ENCODE results near the gene ADRA2A. TPM values are rescaled to one million over a fixed set of nuclear protein-coding genes. Genes with fewer than 3 reads are reported as not detected.

The ADRA2A gene
- polyA plus RNA-seq, 1 donor = 5.4 TPM

DNA sequence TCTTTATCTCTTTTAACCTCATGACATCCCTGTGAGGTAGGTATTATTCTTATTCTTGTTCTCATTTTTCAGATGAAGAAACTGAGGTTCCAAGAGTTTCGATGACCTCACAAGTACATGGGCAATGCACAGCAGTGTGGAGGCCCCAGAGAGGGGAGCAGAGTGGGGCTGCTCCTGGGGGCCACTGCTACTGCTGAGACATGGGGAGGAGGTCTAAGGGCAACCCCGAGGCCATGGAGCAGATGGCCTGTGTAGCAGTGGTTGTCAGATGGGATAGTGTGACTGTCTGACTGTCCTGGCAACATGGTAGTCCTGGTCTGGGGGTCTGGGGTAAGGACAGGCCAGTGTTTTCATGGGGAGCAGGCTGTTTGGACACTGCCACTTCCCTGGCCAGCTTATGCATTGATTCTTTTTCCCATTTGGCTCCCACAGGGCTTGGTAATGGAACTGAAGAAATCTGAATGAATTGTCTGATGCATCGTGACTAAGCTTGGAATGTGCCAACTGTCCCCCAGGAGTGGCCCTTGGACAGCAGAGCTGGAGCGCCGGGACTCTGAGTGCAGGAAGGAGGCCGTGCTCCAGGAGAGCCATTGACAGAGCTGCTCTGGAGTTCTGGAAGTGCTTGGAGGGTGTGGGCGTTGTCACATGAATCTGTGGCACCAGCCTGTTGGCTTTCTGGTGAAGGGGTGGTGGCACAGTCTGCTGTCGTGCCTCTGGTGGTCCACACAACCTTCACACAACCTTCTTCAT lies 40.9 kb downstream of the ADRA2A start:
- H3K4me1 ChIP-seq (ENCODE audit: control insufficient read depth, insufficient read depth, low read length) = no peaks in the 10 kb centered on the region
- H3K4me3 ChIP-seq (ENCODE audit: low read length) = no peak overlapping the region
- H3K36me3 ChIP-seq (ENCODE audit: control insufficient read depth, insufficient read depth, low read length) = no peaks in the 10 kb centered on the region
- DNase-seq = no peak
- H3K27ac ChIP-seq (ENCODE audit: low read length) = no peak overlapping the region
- H3K9me3 ChIP-seq (ENCODE audit: control insufficient read depth, low read depth, low read length) = no peaks in the 10 kb centered on the region
- H3K27me3 ChIP-seq (ENCODE audit: control insufficient read depth, insufficient read depth, low read length) = no peaks in the 10 kb centered on the region
- WGBS (ENCODE audit: insufficient coverage, low lambda C conversion rate) = no CpG with 5 or more reads among the region's 8 CpGs

DNA sequence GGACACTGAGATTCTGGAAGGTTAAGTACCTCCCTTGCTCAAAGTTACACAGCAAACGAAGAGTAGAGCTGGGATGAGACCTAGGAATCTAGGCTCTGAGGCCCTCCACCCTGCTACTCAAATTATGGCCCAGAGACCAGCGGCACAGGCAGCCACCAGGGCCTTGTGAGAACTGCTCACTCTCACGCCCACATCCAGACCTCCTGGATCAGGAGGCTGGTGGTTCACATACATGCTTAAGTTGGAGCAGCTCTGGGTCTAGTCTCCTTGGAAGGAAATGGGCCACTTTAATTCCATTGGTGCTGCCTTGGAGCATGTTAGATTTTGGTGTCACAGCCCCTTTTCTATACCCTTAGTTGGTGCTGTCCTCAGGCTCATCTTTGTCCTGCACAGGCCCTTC lies 41.9 kb downstream of the ADRA2A start:
- H3K4me1 ChIP-seq (ENCODE audit: control insufficient read depth, insufficient read depth, low read length) = no peaks in the 10 kb centered on the region
- H3K9me3 ChIP-seq (ENCODE audit: control insufficient read depth, low read depth, low read length) = no peaks in the 10 kb centered on the region
- no peaks in the 10 kb centered on the region for H3K27me3 ChIP-seq (ENCODE audit: control insufficient read depth, insufficient read depth, low read length)
- H3K27ac ChIP-seq (ENCODE audit: low read length) = no peak overlapping the region
- no peaks in the 10 kb centered on the region for H3K36me3 ChIP-seq (ENCODE audit: control insufficient read depth, insufficient read depth, low read length)
- DNase-seq = no peak
- WGBS (ENCODE audit: insufficient coverage, low lambda C conversion rate) = no CpG with 5 or more reads among the region's 3 CpGs
- H3K4me3 ChIP-seq (ENCODE audit: low read length) = no peak overlapping the region

DNA sequence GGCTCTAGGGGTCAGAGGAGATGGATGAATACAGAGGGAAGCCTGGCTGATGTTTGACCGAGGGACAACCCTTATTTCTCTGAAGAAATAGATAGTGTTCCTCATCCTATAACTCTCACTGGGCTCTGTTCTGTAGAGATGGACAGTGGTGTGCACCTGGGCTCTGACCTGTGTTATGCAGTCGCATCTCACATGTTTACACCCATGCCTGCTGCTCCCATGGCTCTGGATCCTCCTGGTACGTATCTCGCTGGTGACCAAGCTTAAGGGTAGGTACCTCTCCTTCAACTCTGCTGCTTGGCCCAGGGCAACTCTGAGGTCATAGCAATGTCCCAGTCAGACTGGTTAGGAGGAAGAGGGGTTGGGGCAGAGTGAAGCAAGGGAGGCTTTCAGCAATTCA lies 42.8 kb downstream of the ADRA2A start:
- no peak for DNase-seq
- Histone ChIP-seq H3K27me3 (ENCODE audit: control insufficient read depth, insufficient read depth, low read length) (no peaks in the 10 kb centered on the region), H3K27ac (ENCODE audit: low read length) (no peak overlapping the region), H3K4me1 (ENCODE audit: control insufficient read depth, insufficient read depth, low read length) (no peaks in the 10 kb centered on the region), H3K4me3 (ENCODE audit: low read length) (no peak overlapping the region), H3K36me3 (ENCODE audit: control insufficient read depth, insufficient read depth, low read length) (no peaks in the 10 kb centered on the region), H3K9me3 (ENCODE audit: control insufficient read depth, low read depth, low read length) (no peaks in the 10 kb centered on the region)
- no CpG with 5 or more reads among the region's 4 CpGs for WGBS (ENCODE audit: insufficient coverage, low lambda C conversion rate)

DNA sequence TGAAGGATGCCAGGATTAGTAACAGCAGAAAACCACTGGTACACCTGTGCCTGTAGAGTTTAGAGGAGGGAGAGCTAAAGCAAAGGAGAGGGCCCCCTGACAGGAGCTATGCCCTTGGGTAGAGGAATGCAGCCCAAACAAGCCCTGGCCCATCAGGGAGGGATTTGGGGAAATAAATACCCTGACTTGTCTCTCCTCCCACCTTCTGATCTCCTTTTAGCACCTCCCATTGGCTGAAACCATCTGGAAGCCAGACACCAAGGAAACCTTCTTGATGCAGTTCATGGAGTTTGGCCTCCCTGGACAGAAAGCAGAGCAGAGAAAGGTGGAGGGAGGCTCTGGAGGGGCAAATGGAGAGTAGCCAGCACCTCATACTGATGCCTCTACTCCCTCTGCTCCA lies 45.3 kb downstream of the ADRA2A start:
- no peak for DNase-seq
- Histone ChIP-seq H3K9me3 (ENCODE audit: control insufficient read depth, low read depth, low read length) (no peaks in the 10 kb centered on the region), H3K4me3 (ENCODE audit: low read length) (no peak overlapping the region), H3K36me3 (ENCODE audit: control insufficient read depth, insufficient read depth, low read length) (no peaks in the 10 kb centered on the region), H3K27ac (ENCODE audit: low read length) (no peak overlapping the region), H3K4me1 (ENCODE audit: control insufficient read depth, insufficient read depth, low read length) (no peaks in the 10 kb centered on the region), H3K27me3 (ENCODE audit: control insufficient read depth, insufficient read depth, low read length) (no peaks in the 10 kb centered on the region)

DNA sequence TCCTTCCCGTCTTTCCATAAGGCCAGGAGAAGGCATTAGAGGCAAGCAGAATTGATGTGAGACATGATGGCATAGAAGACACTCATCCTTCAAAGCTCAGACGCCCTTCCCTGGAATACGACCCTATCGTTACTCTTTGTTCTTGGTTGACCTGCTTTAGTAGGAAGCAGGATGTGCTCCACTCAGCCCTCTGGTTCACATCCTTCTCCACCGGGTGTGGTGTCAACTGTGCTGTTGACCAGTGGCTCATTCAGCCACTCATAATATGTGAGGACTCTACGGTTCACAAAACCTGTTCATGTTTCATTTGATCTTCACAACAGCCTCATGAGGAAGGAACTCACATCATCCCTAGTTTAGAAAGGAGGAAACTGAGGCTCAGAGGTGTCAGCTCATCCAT lies 47.1 kb downstream of the ADRA2A start:
- no peak for DNase-seq
- H3K4me1 ChIP-seq (ENCODE audit: control insufficient read depth, insufficient read depth, low read length) = no peaks in the 10 kb centered on the region
- no peaks in the 10 kb centered on the region for H3K9me3 ChIP-seq (ENCODE audit: control insufficient read depth, low read depth, low read length)
- H3K4me3 ChIP-seq (ENCODE audit: low read length) = no peak overlapping the region
- no peak overlapping the region for H3K27ac ChIP-seq (ENCODE audit: low read length)
- 92% methylated on average over 2 of the region's 6 CpGs for WGBS (ENCODE audit: insufficient coverage, low lambda C conversion rate)
- no peaks in the 10 kb centered on the region for H3K27me3 ChIP-seq (ENCODE audit: control insufficient read depth, insufficient read depth, low read length)
- H3K36me3 ChIP-seq (ENCODE audit: control insufficient read depth, insufficient read depth, low read length) = no peaks in the 10 kb centered on the region

DNA sequence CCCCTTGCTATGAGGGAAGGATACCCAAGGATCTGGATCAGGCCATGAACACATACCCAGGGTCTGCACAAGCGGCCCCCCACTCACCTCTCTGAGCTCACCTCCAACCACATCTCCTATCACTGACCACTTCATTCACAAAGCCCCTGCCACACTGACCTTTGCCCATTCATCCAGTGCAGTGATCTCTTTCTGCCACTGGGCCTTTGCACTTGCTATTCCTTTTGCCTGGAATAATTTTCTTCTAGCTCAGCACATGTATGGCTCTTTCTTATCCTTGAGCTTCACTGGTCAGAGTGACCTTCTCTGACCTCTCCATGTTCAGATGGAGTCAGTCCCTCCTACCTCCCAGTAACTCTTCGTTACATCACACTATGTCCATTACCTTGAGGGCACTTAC lies 48.3 kb downstream of the ADRA2A start:
- no peaks in the 10 kb centered on the region for H3K4me1 ChIP-seq (ENCODE audit: control insufficient read depth, insufficient read depth, low read length)
- no peak for DNase-seq
- H3K9me3 ChIP-seq (ENCODE audit: control insufficient read depth, low read depth, low read length) = no peaks in the 10 kb centered on the region
- WGBS (ENCODE audit: insufficient coverage, low lambda C conversion rate) = no CpG with 5 or more reads among the region's 2 CpGs
- no peak overlapping the region for H3K27ac ChIP-seq (ENCODE audit: low read length)
- H3K36me3 ChIP-seq (ENCODE audit: control insufficient read depth, insufficient read depth, low read length) = no peaks in the 10 kb centered on the region
- H3K27me3 ChIP-seq (ENCODE audit: control insufficient read depth, insufficient read depth, low read length) = no peaks in the 10 kb centered on the region
- no peak overlapping the region for H3K4me3 ChIP-seq (ENCODE audit: low read length)

DNA sequence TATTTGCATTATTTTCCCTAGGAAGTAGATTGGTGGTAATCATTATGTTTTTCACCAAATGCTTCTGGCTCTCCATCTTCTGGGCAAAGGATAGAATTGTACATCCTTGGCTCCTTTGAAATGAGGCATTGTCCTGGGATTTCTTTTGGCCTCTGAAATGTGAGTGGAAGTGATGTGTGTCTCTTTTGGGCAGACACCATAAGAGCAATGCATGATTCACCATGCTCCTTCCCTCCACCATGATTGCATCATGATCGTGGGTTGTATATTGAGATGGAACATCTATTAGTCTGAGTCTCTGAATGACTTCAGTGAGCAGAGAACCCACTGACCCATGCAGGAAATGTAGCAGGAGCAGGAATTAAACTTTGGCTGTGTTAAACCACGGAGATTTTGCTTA lies 49.2 kb downstream of the ADRA2A start:
- no peak overlapping the region for H3K4me3 ChIP-seq (ENCODE audit: low read length)
- DNase-seq = no peak
- H3K36me3 ChIP-seq (ENCODE audit: control insufficient read depth, insufficient read depth, low read length) = no peaks in the 10 kb centered on the region
- no peaks in the 10 kb centered on the region for H3K4me1 ChIP-seq (ENCODE audit: control insufficient read depth, insufficient read depth, low read length)
- no CpG with 5 or more reads among the region's 2 CpGs for WGBS (ENCODE audit: insufficient coverage, low lambda C conversion rate)
- no peaks in the 10 kb centered on the region for H3K9me3 ChIP-seq (ENCODE audit: control insufficient read depth, low read depth, low read length)
- no peak overlapping the region for H3K27ac ChIP-seq (ENCODE audit: low read length)
- no peaks in the 10 kb centered on the region for H3K27me3 ChIP-seq (ENCODE audit: control insufficient read depth, insufficient read depth, low read length)

DNA sequence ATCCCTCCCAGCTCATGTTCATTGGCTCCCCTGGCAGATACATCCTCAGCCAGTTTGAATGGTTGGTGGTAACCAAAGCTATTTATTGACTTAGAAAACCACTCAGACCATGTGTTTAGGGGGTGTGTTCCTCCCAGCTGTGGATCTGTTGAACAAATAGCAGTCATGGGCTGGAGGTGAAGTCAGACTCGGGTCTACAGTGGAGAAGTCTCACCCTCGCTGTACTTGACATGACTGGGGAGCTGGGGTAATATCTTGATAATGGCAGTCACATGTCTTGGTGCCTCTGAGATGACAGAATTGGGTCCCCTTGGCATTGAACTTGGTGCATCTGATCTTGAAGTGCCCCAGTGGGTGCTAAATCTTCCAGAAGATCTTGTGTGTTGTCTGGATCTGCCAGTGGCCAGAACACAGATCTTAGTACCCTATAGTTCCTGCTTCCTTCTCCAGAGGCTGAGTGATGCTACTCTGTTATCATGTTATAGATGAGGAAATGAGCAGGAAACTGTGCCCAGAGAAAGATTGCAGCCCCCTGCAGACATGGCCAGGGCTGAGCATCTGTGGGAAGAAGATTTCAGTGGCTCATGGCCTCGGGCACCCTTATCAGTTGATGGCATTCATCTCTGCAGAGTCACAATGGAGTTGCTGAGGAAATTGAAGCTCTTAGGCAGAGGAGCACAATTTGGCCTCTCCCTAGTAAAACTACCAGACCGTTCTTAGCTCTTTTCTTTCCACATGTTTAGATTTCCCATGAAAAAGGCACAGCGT lies 50.4 kb downstream of the ADRA2A start:
- Histone ChIP-seq H3K9me3 (ENCODE audit: control insufficient read depth, low read depth, low read length) (no peaks in the 10 kb centered on the region), H3K4me1 (ENCODE audit: control insufficient read depth, insufficient read depth, low read length) (no peaks in the 10 kb centered on the region), H3K4me3 (ENCODE audit: low read length) (no peak overlapping the region), H3K27me3 (ENCODE audit: control insufficient read depth, insufficient read depth, low read length) (no peaks in the 10 kb centered on the region), H3K36me3 (ENCODE audit: control insufficient read depth, insufficient read depth, low read length) (no peaks in the 10 kb centered on the region), H3K27ac (ENCODE audit: low read length) (no peak overlapping the region)
- no peak for DNase-seq
- 100% methylated on average over 1 of the region's 5 CpGs for WGBS (ENCODE audit: insufficient coverage, low lambda C conversion rate)

DNA sequence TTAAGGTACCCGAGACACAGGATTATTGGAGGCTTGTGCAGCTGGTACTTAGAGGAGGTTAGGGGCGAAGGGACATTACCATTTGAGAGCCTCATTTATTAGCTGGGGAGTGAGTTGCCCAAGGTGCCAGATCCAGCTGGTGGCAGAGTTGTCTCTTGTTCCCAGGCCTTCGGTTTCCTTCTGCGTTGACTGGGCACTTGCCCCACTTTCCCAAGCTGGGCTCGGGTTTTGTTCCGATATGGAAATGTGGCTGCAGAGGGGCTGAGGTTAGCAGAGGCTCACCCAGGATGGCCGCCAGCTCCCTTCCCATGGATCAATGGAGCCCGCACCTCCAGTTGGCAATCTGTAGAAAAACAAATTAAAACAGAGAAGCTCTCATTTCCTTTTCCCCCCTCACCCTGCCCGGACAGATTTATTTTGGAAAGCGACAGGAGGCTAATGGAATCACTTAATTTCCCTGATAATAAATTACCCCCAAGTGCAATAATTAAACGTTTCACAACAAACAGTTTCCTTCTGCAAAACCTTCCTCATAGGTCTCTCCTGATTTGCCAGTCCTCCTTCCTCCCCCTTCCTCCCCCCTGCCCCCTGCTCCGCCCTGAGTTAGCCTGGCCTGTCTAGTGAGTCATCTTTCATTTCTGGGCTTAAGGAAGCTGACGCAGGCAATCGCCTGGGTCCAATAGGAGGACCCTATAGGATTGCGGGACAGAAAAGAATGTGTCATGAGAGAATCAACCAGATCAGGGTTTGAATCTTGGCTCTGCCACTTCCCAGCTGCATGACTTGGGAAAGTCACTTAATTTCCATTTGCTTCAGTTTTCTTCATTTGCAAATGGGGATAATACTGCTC lies 51.7 kb downstream of the ADRA2A start:
- Histone ChIP-seq H3K27me3 (ENCODE audit: control insufficient read depth, insufficient read depth, low read length) (no peaks in the 10 kb centered on the region), H3K9me3 (ENCODE audit: control insufficient read depth, low read depth, low read length) (no peaks in the 10 kb centered on the region), H3K36me3 (ENCODE audit: control insufficient read depth, insufficient read depth, low read length) (no peaks in the 10 kb centered on the region), H3K27ac (ENCODE audit: low read length) (no peak overlapping the region), H3K4me3 (ENCODE audit: low read length) (no peak overlapping the region), H3K4me1 (ENCODE audit: control insufficient read depth, insufficient read depth, low read length) (no peaks in the 10 kb centered on the region)
- peak in 1 of 2 donors; percentile 58 for DNase-seq
- 67% methylated on average over 3 of the region's 15 CpGs for WGBS (ENCODE audit: insufficient coverage, low lambda C conversion rate)

DNA sequence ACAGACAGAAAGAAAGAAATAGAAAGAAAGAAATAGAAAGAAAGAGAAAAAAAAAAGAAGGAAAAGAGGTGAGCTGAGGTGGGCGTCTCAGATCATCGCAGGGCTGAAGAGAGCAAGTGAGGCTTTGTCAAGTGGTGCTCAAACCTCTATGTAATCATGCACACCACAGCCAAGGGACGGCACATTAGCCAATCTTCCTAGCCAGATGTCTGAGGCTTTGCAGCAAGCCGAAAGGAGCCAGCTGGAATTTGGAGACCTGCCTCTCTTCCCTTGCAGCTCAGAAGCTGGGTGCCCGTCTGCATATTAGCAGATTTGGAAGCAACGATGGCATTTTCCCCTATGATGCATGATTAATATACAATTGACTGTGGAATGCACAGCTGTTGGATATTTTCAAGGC lies 52.5 kb downstream of the ADRA2A start:
- H3K27me3 ChIP-seq (ENCODE audit: control insufficient read depth, insufficient read depth, low read length) = no peaks in the 10 kb centered on the region
- DNase-seq = no peak
- H3K27ac ChIP-seq (ENCODE audit: low read length) = no peak overlapping the region
- no peaks in the 10 kb centered on the region for H3K9me3 ChIP-seq (ENCODE audit: control insufficient read depth, low read depth, low read length)
- no peaks in the 10 kb centered on the region for H3K36me3 ChIP-seq (ENCODE audit: control insufficient read depth, insufficient read depth, low read length)
- H3K4me1 ChIP-seq (ENCODE audit: control insufficient read depth, insufficient read depth, low read length) = no peaks in the 10 kb centered on the region
- 79% methylated on average over 3 of the region's 6 CpGs for WGBS (ENCODE audit: insufficient coverage, low lambda C conversion rate)
- H3K4me3 ChIP-seq (ENCODE audit: low read length) = no peak overlapping the region

Measured in large intestine (tissue), 3 donors.